Kidney (tissue), 14 donors: ENCODE measurements around the gene PCDHGB3. TPM values are rescaled to one million over a fixed set of nuclear protein-coding genes. Genes with fewer than 3 reads are reported as not detected.
"Not testable (repeated sequence)": the region's sequence is repeated elsewhere in the genome, so short reads cannot be mapped to it uniquely, and the experiment has no call there.

ENCODE experiments used
- DNase-seq, 5 donors: peaks; one replicate each; pipeline ENCODE4 v3.0.0-alpha.2; 2013 to 2020
- FAIRE-seq: peaks from 2 replicates; lab custom pipeline; 2012; peaks lifted over from hg19 to GRCh38; lab: Jason Lieb, UNC
- H3K27ac ChIP-seq, 2 donors: one replicate each; pipeline ENCODE4 v1.7.0; 2013; ENCODE audit warnings: low read depth in 2 of 2, low read length in 2 of 2, inconsistent platforms in 1 of 2
- H3K27me3 ChIP-seq: one replicate; pipeline ENCODE4 v1.7.1; 2013; ENCODE audit warnings: low read length, inconsistent platforms; ENCODE audit not compliant: control insufficient read depth, insufficient read depth
- H3K36me3 ChIP-seq, 3 donors: one replicate each; pipeline versions ENCODE4 v1.7.0 to v1.7.1; 2013; ENCODE audit warnings: low read length in 3 of 3, control low read depth in 1 of 3, inconsistent platforms in 1 of 3; ENCODE audit not compliant: insufficient read depth in 3 of 3, control insufficient read depth in 2 of 3
- H3K4me1 ChIP-seq, 3 donors: one replicate each; pipeline versions ENCODE4 v1.7.0 to v1.7.1; 2013; ENCODE audit warnings: low read length in 3 of 3, inconsistent platforms in 1 of 3, low read depth in 1 of 3; ENCODE audit not compliant: control insufficient read depth in 2 of 3, insufficient read depth in 2 of 3
- H3K4me3 ChIP-seq, 3 donors: one replicate each; pipeline versions ENCODE4 v1.7.0 to v1.8.1; 2013; ENCODE audit warnings: low read length in 3 of 3, control low read depth in 1 of 3, inconsistent platforms in 1 of 3
- H3K9ac ChIP-seq, 3 donors: one replicate each; pipeline versions ENCODE4 v1.7.0 to v1.7.1; 2013; ENCODE audit warnings: low read length in 3 of 3, control low read depth in 1 of 3, inconsistent platforms in 1 of 3
- H3K9me3 ChIP-seq, 3 donors: one replicate each; pipeline versions ENCODE4 v1.7.0 to v1.7.1; 2013; ENCODE audit warnings: low read length in 3 of 3, control low read depth in 1 of 3, inconsistent platforms in 1 of 3; ENCODE audit not compliant: control insufficient read depth in 2 of 3, insufficient read depth in 1 of 3
- CTCF ChIP-seq: IDR thresholded peaks from 3 replicates; pipeline ENCODE4 v1.5.1; 2012; ENCODE audit warnings: mild to moderate bottlenecking, moderate library complexity, borderline replicate concordance; ENCODE audit not compliant: insufficient read depth; ENCODE audit errors: extremely low read depth
- intact Hi-C: fragments of 100-400 bp; cut with DNase I; formaldehyde crosslinking; loops from one replicate; pipeline ENCODE4 v1.11.1; 2022
- polyA plus RNA-seq: library from polyadenylated mRNA; stranded (reverse); fragments of 350-450 nt; fragmentation: Illumina TruSeq; extraction: RNeasy Lipid Tissue Mini Kit (QIAGEN cat#74804); gene quantifications from one replicate; pipeline ENCODE4 v1.2.3, GENCODE V29; 2014; ENCODE audit warnings: low read depth, low replicate concordance; ENCODE audit not compliant: insufficient read depth
- total RNA-seq: library from RNA; stranded (reverse); fragmentation: NEBNext Ultra II Directional; extraction: Animal tissue kit (Norgen Biotek cat#: 25700); gene quantifications from one replicate; pipeline ENCODE4 v1.2.1, GENCODE V29; 2021
- donor health status: control.
- donor health status: control.
- donor health status: control.
- donor health status: control.
- donor health status: control.
- donor health status: DM: yes; HTN: yes; CAD: no.
- donor health status: Normal renal cell carcinoma (clear cell type).

The PCDHGB3 gene
- total and polyA plus RNA-seq, 2 donors from 2014 or later: 0.15 to 4.4 TPM

- FAIRE-seq, intact Hi-C loops, H3K36me3 ChIP-seq, H3K9ac ChIP-seq, H3K4me1 ChIP-seq, H3K27me3 ChIP-seq, H3K27ac ChIP-seq: not testable (repeated sequence)
- DNase-seq: peak in 3 of 5 donors; percentile 29 to 48 (median 33)
- peak; percentile 28 for TF ChIP-seq CTCF
- H3K4me3 ChIP-seq: peak within 1 kb of the TSS in 2 of 3 donors; percentile 23 to 25
- H3K9me3 ChIP-seq: peaks cover 4 to 85% (median 19%) of the 10 kb centered on the region in 3 donors
These were observed 17.7 kb downstream of the PCDHGB3 start, which contains the start of gene PCDHGB4 for GRCh38 chr5:141387557-141388311. Gene PCDHGB4, plus strand, starts transcription at chr5:141387698. Its CDS starts 187 bp downstream, at chr5:141387885.

- FAIRE-seq: no peak
- TF ChIP-seq CTCF: no peak
- Histone ChIP-seq H3K4me1 (no peaks in the 10 kb centered on the region), H3K9ac (no peak overlapping the region), H3K4me3 (peak overlapping the region in 2 of 3 donors; percentile 23 to 25), H3K9me3 (peaks cover 4 to 84% (median 19%) of the 10 kb centered on the region in 3 donors), H3K27ac (no peak overlapping the region), H3K36me3 (no peaks in the 10 kb centered on the region), H3K27me3 (no peaks in the 10 kb centered on the region)
- intact Hi-C loops: no loop called here
- no peak for DNase-seq
These were observed 18.6 kb downstream of the PCDHGB3 start for GRCh38 chr5:141388661-141389060.

GRCh38 chr5:141389153-141390042, 19.4 kb downstream of the PCDHGB3 start:
- Histone ChIP-seq H3K9me3 (peaks cover 6 to 86% (median 19%) of the 10 kb centered on the region in 3 donors), H3K27ac (no peak overlapping the region), H3K27me3 (no peaks in the 10 kb centered on the region), H3K36me3 (no peaks in the 10 kb centered on the region), H3K9ac (no peak overlapping the region), H3K4me3 (no peak overlapping the region), H3K4me1 (no peaks in the 10 kb centered on the region)
- FAIRE-seq (no peak), DNase-seq (no peak)
- intact Hi-C loops: no loop called here
- no peak for TF ChIP-seq CTCF
